Measurements from ENCODE around the gene GSE1. TPM values are rescaled to one million over a fixed set of nuclear protein-coding genes. Genes with fewer than 3 reads are reported as not detected.
A peak's percentile ranks its signal among the peaks of the same experiment; 100 is the strongest.

Gene GSE1
- total and polyA plus RNA-seq, 9 donors = 32.9 to 212 (median 91.4) TPM

DNA sequence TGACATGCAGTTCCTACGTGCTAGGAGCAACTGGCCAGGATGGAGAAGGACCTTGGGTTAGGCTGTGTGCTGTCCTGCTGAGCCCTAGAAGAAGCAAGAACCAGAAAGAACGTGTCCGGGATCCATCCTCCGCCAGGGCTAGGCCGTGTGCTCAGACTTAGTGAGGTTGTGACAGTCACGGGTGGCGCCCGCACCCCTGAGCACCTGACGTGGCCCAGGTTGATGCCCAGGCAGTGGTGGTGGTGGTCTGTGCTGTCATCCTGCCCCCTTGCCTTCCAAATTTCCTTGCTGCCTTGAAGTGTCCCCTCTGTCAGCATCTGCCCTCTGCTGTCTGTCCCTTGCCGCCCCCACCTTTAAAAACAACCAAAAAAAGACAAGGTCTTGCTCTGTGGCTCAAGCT is 4.2 kb upstream of the GSE1 start:
- no peaks in the 10 kb centered on the region for H3K36me3 ChIP-seq
- TF ChIP-seq, protein P1, sequence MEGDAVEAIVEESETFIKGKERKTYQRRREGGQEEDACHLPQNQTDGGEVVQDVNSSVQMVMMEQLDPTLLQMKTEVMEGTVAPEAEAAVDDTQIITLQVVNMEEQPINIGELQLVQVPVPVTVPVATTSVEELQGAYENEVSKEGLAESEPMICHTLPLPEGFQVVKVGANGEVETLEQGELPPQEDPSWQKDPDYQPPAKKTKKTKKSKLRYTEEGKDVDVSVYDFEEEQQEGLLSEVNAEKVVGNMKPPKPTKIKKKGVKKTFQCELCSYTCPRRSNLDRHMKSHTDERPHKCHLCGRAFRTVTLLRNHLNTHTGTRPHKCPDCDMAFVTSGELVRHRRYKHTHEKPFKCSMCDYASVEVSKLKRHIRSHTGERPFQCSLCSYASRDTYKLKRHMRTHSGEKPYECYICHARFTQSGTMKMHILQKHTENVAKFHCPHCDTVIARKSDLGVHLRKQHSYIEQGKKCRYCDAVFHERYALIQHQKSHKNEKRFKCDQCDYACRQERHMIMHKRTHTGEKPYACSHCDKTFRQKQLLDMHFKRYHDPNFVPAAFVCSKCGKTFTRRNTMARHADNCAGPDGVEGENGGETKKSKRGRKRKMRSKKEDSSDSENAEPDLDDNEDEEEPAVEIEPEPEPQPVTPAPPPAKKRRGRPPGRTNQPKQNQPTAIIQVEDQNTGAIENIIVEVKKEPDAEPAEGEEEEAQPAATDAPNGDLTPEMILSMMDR (IDR thresholded peaks at IDR 0.05) = no peak
- TF ChIP-seq POLR2A (IDR thresholded peaks at IDR 0.05) = no peak
- no peak for TF ChIP-seq EP300 (IDR thresholded peaks at IDR 0.05)
- no peak overlapping the region for H3K27ac ChIP-seq
- WGBS, 3 donors = 93 to 97% (median 96%) methylated on average over 10 of the region's 10 CpGs
- H3K4me1 ChIP-seq (ENCODE audit: insufficient read depth) = peaks cover 29% of the 10 kb centered on the region
- H3K4me3 ChIP-seq = no peak overlapping the region
- H3K27me3 ChIP-seq = no peaks in the 10 kb centered on the region
- intact Hi-C loops (cut with DNase I) = loop anchor here in 2 of 4 donors (10.0 kb wide), 3 partner anchors 54 to 214 kb away; no protein-coding TSS in a partner anchor
- no peak for DNase-seq
- H3K9me3 ChIP-seq = no peaks in the 10 kb centered on the region

DNA sequence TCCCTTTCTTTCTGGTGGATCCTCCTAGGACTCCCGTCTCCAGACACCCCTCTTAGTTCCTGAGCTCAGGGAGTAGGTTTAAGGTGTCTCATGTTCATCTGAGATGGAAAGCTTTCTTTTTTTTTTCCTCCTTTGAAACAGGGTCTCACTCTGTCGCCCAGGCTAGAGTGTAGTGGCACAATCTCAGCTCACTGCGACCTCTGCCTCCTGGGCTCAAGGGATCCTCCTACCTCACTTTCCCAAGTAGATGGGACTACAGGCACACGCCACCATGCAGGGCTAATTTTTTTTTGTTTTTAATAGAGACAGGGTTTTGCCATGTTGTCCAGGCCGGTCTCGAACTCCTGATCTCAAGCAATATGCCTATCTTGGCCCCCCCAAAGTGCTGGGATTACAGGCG is 3.6 kb upstream of the GSE1 start:
- Histone ChIP-seq H3K9me3 (no peaks in the 10 kb centered on the region), H3K36me3 (no peaks in the 10 kb centered on the region), H3K4me3 (no peak overlapping the region), H3K27ac (no peak overlapping the region), H3K27me3 (no peaks in the 10 kb centered on the region), H3K4me1 (ENCODE audit: insufficient read depth) (peaks cover 29% of the 10 kb centered on the region)
- no peak for DNase-seq
- TF ChIP-seq, protein P1 (IDR thresholded peaks at IDR 0.05) = no peak
- no peak for TF ChIP-seq POLR2A (IDR thresholded peaks at IDR 0.05)
- no peak for TF ChIP-seq EP300 (IDR thresholded peaks at IDR 0.05)
- intact Hi-C loops (cut with DNase I) = loop anchor here in 2 of 4 donors (10.0 kb wide), 3 partner anchors 55 to 215 kb away; no protein-coding TSS in a partner anchor
- 90 to 94% (median 92%) methylated on average over 7 of the region's 7 CpGs for WGBS, 3 donors

DNA sequence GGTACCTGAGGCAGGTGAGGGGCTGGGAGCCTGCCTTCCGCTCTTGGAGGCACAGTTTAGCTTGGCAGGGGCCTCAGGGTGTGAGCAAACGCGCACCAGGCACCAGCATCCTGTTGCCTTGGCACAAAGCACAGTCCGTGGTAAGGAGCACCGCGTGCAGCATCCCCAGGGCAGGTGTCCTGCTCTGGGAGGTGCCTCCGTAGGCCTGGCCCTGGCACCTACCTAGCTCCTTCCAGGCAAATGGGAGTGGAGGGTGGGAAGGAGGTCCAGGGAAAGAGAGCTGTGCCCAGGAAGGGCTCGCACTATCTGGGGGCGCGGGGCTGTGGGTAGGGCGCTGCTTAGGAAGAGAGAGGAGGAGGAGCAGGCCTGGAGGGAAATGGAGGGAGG is 3.1 kb upstream of the GSE1 start:
- WGBS, 3 donors = 39 to 49% (median 41%) methylated on average over 11 of the region's 11 CpGs
- Histone ChIP-seq H3K27me3 (no peaks in the 10 kb centered on the region), H3K9me3 (no peaks in the 10 kb centered on the region), H3K4me1 (ENCODE audit: insufficient read depth) (peaks cover 30% of the 10 kb centered on the region), H3K27ac (no peak overlapping the region), H3K36me3 (no peaks in the 10 kb centered on the region), H3K4me3 (no peak overlapping the region)
- TF ChIP-seq POLR2A (IDR thresholded peaks at IDR 0.05) (no peak), EP300 (IDR thresholded peaks at IDR 0.05) (no peak)
- TF ChIP-seq, protein P1 (IDR thresholded peaks at IDR 0.05) = no peak
- intact Hi-C loops (cut with DNase I) = loop anchor here in 2 of 4 donors (5.0 to 10.0 kb wide), 5 partner anchors 53 to 495 kb away; partner anchors contain the start of gene CIBAR2 (in 1 of the 2)
- DNase-seq = no peak

DNA sequence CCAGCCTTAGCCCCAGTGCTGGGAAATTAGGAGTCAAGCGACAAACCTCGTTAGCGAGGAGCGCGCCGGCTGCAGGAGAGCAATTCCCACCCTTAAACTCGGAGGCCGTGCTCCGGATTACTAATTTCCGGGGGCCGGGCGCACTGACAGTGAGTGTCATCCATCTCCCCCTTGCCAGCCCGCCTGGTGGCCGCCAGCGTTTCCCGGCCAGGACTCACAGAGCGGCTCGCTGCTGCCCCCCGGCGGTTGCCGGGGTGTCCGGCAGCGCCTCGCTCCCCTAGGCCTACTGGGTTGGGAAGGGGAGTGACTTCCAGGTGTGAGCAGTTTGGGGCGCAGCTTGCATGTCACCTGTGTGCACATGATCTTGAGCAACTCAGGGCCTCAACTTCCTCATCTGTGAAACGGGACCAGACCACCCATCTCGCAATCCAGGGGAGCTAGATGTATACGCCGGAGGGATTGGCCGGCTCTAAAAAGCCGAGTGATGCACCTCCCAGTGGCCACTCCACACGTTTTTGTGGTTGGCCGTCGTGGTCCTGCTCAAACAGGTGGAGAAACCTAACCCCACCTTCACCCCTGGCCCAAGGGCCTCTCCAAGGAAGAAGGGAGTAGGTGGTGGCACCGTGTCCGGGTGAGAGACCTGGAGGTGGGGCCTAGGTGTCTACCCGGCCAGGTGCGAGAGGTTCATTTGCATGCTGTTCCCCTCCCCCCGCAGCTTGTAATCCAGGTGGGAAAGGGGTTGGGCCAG is 2.5 kb upstream of the GSE1 start:
- Histone ChIP-seq H3K9me3 (no peaks in the 10 kb centered on the region), H3K27me3 (no peaks in the 10 kb centered on the region), H3K27ac (no peak overlapping the region), H3K4me3 (peak overlapping the region; percentile 33), H3K36me3 (no peaks in the 10 kb centered on the region), H3K4me1 (ENCODE audit: insufficient read depth) (peaks cover 30% of the 10 kb centered on the region)
- peak; percentile 79 to 89 (median 88) for DNase-seq
- TF ChIP-seq, protein P1 (IDR thresholded peaks at IDR 0.05) = peak; percentile 97 to 99 (median 98)
- TF ChIP-seq POLR2A (IDR thresholded peaks at IDR 0.05) (no peak), EP300 (IDR thresholded peaks at IDR 0.05) (no peak)
- WGBS, 3 donors = 5% methylated on average over 37 to 39 of the region's 39 CpGs
- intact Hi-C loops (cut with DNase I) = loop anchor here in 2 of 4 donors (5.0 to 10.0 kb wide), 5 partner anchors 53 to 496 kb away; partner anchors contain the start of gene CIBAR2 (in 1 of the 2)
